GM12892 (cell line): ENCODE results near the gene ZBTB20.

Experiments used
- POLR2A ChIP-seq: IDR thresholded peaks from 2 replicates; pipeline ENCODE4 v1.6.1; 2011; ENCODE audit warnings: low read depth, low read length, control low read depth
- TAF1 ChIP-seq: IDR thresholded peaks from 2 replicates; pipeline ENCODE4 v1.6.1; 2011; ENCODE audit warnings: low read depth, mild to moderate bottlenecking, control low read depth, low read length, borderline replicate concordance

- TF ChIP-seq POLR2A (no peak), TAF1 (no peak)
Observed at GRCh38 chr3:114295946-114296345, 851.1 kb downstream of the ZBTB20 start.
